Smooth muscle cell (in vitro differentiated cells): ENCODE data around the gene CAMKMT. TPM values are rescaled to one million over a fixed set of nuclear protein-coding genes. Genes with fewer than 3 reads are reported as not detected.

Experiments used
- DNase-seq: peaks from one replicate; lab custom pipeline; 2025; ENCODE audit not compliant: unreplicated experiment; lab: John Stamatoyannopoulos, UW
- H2AFZ ChIP-seq: fragments of 200-600 bp; sonication (generic); 2 replicates; pipeline ENCODE4 v1.6.0; 2016; ENCODE audit warnings: antibody characterized with exemption, low read depth, mild to moderate bottlenecking
- H3F3A ChIP-seq: fragments of 200-600 bp; sonication (generic); 2 replicates; pipeline ENCODE4 v1.6.0; 2017; ENCODE audit warnings: antibody characterized with exemption, low read depth
- H3K27ac ChIP-seq: fragments of 200-600 bp; sonication (generic); 2 replicates; pipeline ENCODE4 v1.5.1; 2016; ENCODE audit warnings: low read depth, mild to moderate bottlenecking
- H3K27me3 ChIP-seq: fragments of 200-600 bp; sonication (generic); 2 replicates; pipeline ENCODE4 v1.6.1; 2016; ENCODE audit warnings: low read depth, mild to moderate bottlenecking
- H3K36me3 ChIP-seq: fragments of 200-600 bp; sonication (generic); 2 replicates; pipeline ENCODE4 v1.5.1; 2016; ENCODE audit warnings: low read depth
- H3K4me1 ChIP-seq: fragments of 200-600 bp; sonication (generic); 2 replicates; pipeline ENCODE4 v1.5.1; 2016; ENCODE audit warnings: low read depth
- H3K4me2 ChIP-seq: fragments of 200-600 bp; sonication (generic); 2 replicates; pipeline ENCODE4 v1.6.0; 2016; ENCODE audit warnings: mild to moderate bottlenecking
- H3K4me3 ChIP-seq: fragments of 200-600 bp; sonication (generic); 2 replicates; pipeline ENCODE4 v1.5.1; 2016; ENCODE audit warnings: mild to moderate bottlenecking
- H3K79me2 ChIP-seq: fragments of 200-600 bp; sonication (generic); 2 replicates; pipeline ENCODE4 v1.6.0; 2016; ENCODE audit warnings: low read depth, mild to moderate bottlenecking
- H3K9ac ChIP-seq: fragments of 200-600 bp; sonication (generic); 2 replicates; pipeline ENCODE4 v1.6.0; 2016; ENCODE audit warnings: low read depth
- H3K9me3 ChIP-seq: fragments of 200-600 bp; sonication (generic); replicated peaks from 2 replicates; pipeline ENCODE4 v1.5.1; 2016; ENCODE audit warnings: low read depth
- H4K20me1 ChIP-seq: fragments of 200-600 bp; sonication (generic); 2 replicates; pipeline ENCODE4 v1.6.0; 2016; ENCODE audit warnings: low read depth
- CTCF ChIP-seq: fragments of 200-600 bp; sonication (generic); IDR thresholded peaks from 2 replicates; pipeline ENCODE4 v1.5.1; 2017; ENCODE audit warnings: borderline replicate concordance, mild to moderate bottlenecking, antibody characterized with exemption; ENCODE audit not compliant: insufficient read depth, poor library complexity, severe bottlenecking
- WGBS: methylation state at CpG from one replicate; pipeline ENCODE4 v1.1.7; 2016; ENCODE audit warnings: low lambda C conversion rate; 5-methylcytosine and 5-hydroxymethylcytosine counted together
- polyA plus RNA-seq: library from polyadenylated mRNA; unstranded; fragments of >200 nt; fragmentation: Nextera tagmentation; extraction: Ambion mirVana; gene quantifications from 2 replicates; pipeline ENCODE4 v1.2.1, GENCODE V29; 2016
- total RNA-seq: library from RNA; depleted of rRNA; stranded (reverse); fragments of >200 nt; gene quantifications from 2 replicates; pipeline ENCODE4 v1.2.3, GENCODE V29; 2014

CAMKMT gene
- total and polyA plus RNA-seq, 2 experiments from 2014 or later = 7.2 to 7.6 TPM

DNA sequence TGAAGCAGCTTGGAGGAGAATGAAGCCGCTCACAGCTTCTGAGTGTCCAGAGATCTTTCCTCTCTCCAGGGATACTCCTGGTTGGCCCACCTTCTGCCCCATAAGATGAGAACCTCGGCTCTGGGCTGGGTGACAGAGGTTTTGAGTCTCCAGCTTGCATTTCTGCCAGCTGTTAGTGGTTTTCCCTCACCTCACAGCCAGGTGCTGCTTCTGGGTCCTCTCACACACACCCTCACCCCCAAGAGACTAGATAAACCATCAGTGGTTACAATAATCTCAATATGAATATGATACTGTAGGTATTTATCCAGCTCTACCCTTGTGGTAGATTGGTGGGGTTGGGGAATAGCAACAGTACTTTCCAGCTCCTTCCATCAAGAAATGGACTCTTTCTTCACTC is 418.0 kb downstream of the CAMKMT start:
- Histone ChIP-seq H3K9ac (no peak overlapping the region), H3K9me3 (no peaks in the 10 kb centered on the region), H3K4me2 (no peak overlapping the region), H3F3A (no peaks in the 10 kb centered on the region), H3K4me3 (no peak overlapping the region), H3K79me2 (no peaks in the 10 kb centered on the region), H2AFZ (no peak overlapping the region), H4K20me1 (no peaks in the 10 kb centered on the region), H3K27me3 (peaks cover 58% of the 10 kb centered on the region), H3K27ac (no peak overlapping the region), H3K4me1 (peaks cover 44% of the 10 kb centered on the region), H3K36me3 (no peaks in the 10 kb centered on the region)
- TF ChIP-seq CTCF = no peak
- WGBS = 86% methylated on average over 2 of the region's 2 CpGs
- DNase-seq = no peak

GRCh38 chr2:44780406-44780805 is 418.7 kb downstream of the CAMKMT start:
- TF ChIP-seq CTCF = no peak
- Histone ChIP-seq H2AFZ (no peak overlapping the region), H3F3A (no peaks in the 10 kb centered on the region), H3K4me1 (peaks cover 38% of the 10 kb centered on the region), H3K9ac (no peak overlapping the region), H3K9me3 (no peaks in the 10 kb centered on the region), H3K36me3 (no peaks in the 10 kb centered on the region), H3K27me3 (peaks cover 52% of the 10 kb centered on the region), H3K4me2 (no peak overlapping the region), H3K79me2 (no peaks in the 10 kb centered on the region), H3K4me3 (no peak overlapping the region), H3K27ac (no peak overlapping the region), H4K20me1 (no peaks in the 10 kb centered on the region)
- 93% methylated on average over 7 of the region's 7 CpGs for WGBS
- no peak for DNase-seq

DNA sequence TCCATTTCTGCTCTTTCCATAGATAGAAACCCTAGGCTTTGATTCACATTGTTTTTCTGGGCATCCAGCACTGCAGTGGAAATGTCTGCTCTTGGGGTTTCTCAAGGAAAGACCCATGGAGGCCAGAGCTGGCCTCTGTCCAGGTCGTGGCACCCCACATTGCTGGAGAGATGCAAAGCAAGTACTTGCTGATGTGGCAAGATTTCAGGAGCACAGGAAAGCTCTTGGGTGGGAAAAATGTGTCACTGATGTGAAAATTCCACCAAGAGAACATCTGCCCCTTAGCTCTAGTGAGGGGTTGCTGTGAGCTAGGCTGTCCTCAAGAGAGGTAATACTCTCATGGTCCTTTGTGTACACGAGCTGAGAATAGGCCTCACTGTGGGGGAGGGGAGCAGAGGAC is 423.7 kb downstream of the CAMKMT start:
- Histone ChIP-seq H3K9me3 (no peaks in the 10 kb centered on the region), H3K36me3 (no peaks in the 10 kb centered on the region), H3K4me2 (no peak overlapping the region), H3F3A (no peaks in the 10 kb centered on the region), H2AFZ (no peak overlapping the region), H3K9ac (no peak overlapping the region), H3K4me3 (no peak overlapping the region), H3K27ac (no peak overlapping the region), H3K4me1 (peaks cover 8% of the 10 kb centered on the region), H3K79me2 (no peaks in the 10 kb centered on the region), H4K20me1 (no peaks in the 10 kb centered on the region), H3K27me3 (peaks cover 10% of the 10 kb centered on the region)
- no peak for DNase-seq
- no peak for TF ChIP-seq CTCF
- WGBS = 84% methylated on average over 2 of the region's 2 CpGs

- no peak for TF ChIP-seq CTCF
- no peaks in the 10 kb centered on the region for H4K20me1 ChIP-seq
- peaks cover 8% of the 10 kb centered on the region for H3K27me3 ChIP-seq
- H3K4me3 ChIP-seq = no peak overlapping the region
- H2AFZ ChIP-seq = no peak overlapping the region
- no peak overlapping the region for H3K27ac ChIP-seq
- H3K36me3 ChIP-seq = no peaks in the 10 kb centered on the region
- H3K9me3 ChIP-seq = no peaks in the 10 kb centered on the region
- no peak overlapping the region for H3K4me2 ChIP-seq
- no peaks in the 10 kb centered on the region for H3F3A ChIP-seq
- no peak for DNase-seq
- peaks cover 11% of the 10 kb centered on the region for H3K4me1 ChIP-seq
- 90% methylated on average over 7 of the region's 7 CpGs for WGBS
- H3K79me2 ChIP-seq = no peaks in the 10 kb centered on the region
- H3K9ac ChIP-seq = no peak overlapping the region
Measured at GRCh38 chr2:44786045-44786816, 424.5 kb downstream of the CAMKMT start.
